Stimulated activated CD8-positive, alpha-beta memory T cell treated with anti-CD3 and anti-CD28 coated beads, Interleukin-2, amount 100 ng/mL, for 1 hour (primary cell): ENCODE measurements around the gene CDH4.

Source experiments
- DNase-seq, 2 donors: peaks; one replicate each; pipeline ENCODE4 v3.0.0-alpha.2; 2020; ENCODE audit warnings: low read depth in 2 of 2

The CDH4 gene

DNA sequence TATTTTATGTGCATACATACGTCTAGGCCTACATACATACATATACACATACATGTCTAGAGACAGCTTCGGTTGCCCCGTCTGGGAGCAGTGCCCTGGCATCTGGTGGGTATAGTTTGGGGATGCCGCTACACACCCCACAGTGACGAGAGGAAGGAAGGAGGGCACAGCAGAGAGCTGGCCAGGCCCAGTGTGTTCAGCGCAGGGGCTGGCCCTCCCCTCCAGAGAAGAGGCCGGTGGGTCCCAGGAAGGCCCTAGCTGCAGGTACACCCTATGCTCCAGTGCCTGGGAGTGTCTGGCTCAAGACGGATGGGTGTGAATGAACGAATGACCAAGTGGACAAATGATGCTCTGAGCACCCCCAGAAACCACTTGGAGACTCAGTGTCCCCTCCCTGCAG, 284.6 kb downstream of the CDH4 start:
- DNase-seq, result no peak

DNA sequence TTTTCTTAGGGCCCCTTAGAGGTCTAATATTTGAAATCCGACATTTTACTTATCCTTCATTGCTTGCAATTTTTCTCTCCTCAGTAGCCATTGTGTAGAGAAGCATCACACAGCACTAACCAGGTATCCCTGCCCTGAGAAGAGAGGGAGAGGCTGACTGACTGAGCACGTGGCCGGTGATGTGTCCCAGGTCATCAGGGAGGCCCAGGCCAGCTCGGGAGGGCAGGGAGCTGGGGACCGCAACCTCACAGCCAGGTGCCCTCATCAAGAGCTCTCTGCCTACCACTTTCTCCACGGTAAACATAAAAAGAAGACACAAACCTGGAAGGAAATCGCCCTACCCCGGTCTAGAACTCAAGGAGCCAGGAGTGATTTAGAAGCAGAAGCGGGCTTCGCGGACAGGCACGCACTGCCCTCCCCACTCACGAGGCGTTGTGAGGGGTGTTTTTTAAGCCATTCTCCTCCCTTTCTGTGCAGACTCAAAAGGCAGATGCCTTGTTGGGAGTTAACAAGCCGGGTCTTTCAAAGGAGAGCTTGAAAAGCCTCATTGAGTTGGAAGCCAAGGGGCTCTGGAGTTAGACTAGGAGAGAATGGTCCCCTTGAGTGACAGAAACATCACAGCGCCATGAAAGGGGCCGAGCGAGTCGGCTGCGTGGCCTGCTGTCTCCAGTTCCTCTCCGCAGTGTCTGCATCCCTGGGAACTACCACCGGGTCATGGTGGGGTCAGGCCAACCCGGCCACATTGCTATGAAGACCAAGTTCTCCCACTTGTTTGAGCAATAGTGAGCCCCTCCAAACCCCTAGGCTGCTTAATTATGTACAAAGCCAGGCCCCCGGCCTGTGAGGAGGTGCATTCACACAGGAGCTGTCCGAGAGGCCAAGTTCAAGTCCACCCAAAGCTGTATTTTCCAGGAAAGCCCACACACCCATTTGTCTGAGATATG, 285.4 kb downstream of the CDH4 start:
- no peak for DNase-seq

DNA sequence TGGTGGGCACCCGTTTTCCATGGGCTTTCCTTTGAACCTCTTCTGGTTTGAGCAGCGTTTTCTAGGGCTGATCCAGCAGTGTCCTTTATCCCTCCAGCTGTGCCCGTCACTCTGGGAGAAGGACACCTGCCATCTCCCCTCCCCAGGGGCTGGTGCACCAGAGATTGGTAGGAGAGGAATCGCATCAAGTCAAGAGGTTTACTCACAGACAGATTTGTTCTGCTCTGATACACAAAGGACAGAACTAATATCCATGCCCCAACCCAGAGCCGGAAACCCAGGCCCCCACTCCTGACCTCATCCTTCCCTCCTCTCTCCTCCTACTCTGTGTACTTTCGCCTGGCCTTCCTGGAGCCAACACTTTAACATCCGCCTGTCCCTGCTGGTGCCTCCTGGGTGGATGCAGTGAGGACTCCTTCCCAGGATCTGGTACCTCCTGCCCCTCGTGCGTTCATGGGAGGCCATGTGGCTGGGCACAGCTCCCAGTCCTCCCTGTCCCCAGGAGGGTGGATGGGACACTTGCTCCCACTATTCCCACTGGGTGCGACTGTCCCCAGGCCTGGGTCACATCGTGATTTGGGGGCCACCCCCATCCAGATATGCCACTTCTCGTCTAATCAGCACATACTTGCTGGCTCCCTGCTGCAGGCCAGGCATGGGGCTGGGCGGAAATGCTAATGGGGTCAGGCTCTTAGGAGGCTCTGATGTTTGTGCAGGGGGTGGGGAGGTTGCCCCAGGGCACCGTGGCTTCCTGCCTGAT, 286.3 kb downstream of the CDH4 start:
- no peak for DNase-seq

DNA sequence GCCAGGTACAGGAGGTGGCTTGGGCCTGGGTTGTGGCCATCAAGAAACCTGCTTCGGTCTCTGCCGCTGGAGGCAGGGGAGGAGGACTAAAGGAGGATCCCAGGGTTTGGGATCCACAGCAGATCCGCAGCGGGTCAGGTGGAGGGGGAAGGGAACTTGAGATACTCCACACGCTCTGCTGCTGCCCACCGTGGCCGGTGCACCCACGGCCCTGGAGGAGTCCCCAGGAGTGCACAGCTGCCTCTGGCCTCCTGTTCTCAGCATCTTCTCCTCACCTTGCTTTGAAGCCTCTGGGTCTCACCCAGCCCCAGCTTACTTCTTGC, 286.8 kb downstream of the CDH4 start:
- no peak for DNase-seq

DNA sequence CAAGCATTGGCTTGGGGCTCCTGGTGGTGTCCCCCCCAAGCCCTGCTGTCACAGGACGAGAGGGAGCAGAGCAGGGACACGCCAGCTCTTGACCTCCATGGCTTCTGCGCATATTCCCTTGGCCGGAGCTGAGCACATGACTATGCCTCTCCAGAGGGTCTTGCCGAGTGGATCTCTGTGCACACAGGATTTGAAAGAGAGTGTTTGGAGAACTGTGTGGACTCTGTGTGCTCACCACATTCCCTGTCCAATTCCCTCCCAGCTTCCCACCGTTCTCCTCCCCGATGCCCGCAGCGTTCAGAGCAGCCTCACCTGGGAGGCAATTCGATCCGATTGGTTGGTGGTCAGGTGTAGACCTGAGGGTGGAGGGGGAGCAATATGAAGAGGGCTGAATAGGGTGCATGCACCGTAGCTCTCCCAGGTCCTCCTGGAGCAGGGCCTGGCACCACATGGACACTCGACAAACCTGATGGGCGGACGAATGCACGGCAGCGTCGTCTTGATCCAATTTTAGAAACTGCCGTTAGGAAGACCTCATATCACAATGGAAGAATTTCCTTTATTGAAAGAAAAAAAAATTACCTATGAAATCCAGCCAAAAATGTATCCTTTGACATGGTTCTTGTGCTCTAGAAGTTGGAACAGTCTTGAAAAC, 287.8 kb downstream of the CDH4 start:
- no peak for DNase-seq

DNA sequence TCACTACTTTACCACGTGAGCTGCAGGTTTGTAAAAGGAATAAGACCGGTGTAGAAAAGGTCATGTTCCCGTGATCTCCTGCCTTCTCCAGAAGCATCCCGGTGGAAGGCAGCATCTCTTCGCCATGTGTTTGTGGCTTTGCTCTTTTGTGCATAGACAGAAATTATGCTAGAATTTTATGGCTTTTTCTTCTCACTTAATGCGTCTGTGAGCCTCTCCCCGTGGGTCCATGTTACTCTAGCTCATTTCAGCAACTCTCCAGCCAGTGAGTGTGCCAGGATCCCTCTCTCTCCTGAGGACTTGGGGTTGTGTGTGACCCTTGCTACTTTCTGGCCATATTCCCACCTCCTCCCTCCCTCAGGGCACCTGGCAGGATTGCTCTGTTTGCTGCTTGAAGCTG, 289.5 kb downstream of the CDH4 start:
- DNase-seq, result no peak

DNA sequence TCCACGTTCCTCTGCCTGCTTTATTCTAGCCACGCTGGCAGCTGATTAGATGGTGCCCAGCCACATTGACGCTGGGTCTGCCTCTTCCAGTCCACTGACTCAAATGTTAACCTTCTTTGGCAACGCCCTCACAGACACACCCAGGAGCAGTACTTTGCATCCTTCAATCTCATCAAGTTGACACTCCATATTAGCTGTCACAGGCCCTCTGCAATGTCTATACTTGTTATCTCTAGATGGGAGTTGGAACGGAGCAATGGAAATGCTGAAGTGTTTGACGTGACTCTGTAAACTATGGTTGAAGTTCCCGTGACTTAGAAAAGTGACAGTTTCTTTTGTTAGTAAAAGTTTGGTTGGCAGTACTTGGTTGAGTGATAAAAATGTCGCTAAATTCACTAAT, 291.0 kb downstream of the CDH4 start:
- DNase-seq, result no peak

DNA sequence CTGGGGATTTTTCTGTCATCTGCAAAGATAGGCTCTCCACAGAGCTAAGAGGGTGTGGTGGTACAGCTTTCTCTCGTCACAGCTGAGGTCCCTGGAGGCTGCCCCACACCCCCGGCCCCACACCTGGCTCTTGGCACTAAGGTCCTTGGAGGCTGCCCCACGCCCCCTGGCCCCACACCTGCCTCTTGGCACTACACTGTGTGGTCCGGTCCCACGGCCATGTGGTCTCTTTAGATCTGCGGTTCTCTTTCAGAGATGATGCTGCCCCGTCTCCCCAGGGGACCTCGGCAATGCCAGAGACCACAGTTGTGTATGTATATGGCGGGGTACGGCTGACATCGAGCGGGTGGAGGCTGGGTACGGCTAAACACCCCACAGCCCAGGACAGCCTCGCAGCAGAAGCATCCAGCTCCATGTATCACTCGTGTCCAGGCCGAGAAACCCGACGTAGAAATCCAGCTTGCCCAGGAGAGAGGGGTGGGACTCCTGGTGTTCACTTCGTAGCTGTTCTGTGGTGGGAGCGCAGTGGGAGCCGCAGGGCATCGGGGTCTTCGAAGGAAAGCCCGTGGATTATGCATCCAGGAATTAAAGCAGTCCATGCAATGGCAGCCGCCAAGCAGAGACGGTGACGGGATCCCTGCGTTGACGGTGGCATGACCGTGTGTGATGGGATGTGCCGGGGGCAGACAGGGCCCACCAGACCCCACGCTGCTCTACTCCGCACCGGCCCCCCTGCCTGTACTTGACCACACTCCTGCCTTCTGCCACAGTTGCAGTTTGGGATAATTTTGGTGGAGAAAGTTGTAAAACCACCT, 292.1 kb downstream of the CDH4 start:
- no peak for DNase-seq

DNA sequence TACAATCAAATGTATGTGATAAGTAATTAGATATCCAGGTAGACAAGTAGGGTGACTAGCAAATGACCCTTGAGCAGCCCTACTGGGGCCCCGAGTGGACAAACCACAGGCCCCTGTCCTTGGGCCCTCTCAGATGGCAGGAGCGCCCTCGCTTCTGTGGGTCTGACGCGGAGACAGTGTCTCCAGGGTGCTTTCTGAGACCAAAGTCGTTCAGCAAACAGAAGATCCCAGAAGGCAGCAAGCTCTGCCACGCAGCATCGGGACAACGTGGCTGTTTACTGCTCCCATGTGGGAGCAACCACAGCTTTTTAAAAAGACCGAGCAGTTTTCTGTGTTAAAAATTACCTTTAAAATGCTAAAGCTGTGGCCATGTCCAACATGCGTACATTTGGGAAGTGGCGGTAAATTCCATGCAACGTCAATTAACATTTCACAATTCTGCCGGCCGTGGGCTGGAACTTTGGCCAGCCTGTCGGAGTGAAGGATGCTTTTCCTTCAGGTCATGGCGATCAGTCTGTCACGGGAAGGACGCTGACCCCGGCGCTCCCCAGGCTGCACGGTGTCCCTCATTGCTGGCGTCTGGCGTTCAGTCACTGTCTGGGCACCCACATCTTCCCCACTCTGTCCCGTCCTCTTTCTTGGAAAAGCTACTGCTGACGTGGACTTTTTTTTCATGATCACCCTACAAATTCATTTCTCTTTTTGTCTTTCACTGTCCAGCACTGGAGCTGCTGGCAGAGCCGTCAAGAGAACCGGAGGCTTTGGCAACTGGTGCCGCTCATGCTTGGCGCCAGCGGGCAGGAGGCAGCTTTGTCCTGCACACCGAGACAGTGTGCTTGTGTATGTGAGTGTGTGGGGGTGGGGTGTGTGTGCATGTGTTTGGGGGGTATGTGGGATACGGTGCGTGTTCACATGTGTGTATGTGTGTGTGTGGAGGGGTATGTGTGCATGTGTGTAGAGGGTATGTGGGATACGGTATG, 293.1 kb downstream of the CDH4 start:
- no peak for DNase-seq

DNA sequence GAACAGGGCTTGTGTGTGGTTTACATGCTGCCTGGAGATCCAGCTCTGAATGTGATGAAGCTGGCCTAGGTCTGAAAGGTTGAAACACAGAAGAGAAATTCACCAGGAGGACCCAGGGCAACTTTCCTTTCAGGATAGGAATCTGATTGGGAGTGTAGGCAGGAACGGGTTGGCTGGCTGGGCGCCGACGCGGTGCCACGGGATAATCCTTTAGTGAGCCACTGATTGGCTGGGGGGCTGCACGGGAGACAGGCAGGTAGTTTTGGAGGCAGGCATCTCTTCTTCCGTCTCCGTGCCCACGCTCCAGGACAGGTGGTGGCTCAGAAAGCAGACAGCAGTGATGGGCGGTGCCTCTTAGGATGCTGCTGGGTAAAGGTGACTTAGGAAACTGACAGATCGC, 294.6 kb downstream of the CDH4 start:
- no peak for DNase-seq

DNA sequence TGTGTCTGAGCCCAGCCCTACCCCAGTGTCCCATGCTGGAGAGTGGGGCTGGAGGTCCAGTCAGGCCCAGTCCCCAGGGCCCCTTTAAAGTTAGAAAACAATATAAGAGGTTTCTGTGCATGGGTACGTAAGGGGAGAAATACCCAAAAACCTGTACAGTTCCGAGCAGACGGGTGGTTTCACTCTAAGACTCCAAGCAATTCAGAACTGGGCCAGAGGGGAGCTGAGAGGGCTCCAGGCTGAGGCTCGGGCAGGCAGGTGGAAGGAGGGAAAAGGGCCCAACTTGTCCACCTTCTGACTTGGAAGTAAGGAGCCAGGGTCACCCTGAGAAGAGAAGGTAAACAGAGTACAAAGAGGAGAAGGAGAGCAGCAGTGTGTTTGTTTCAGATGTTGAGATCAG, 296.0 kb downstream of the CDH4 start:
- no peak for DNase-seq

DNA sequence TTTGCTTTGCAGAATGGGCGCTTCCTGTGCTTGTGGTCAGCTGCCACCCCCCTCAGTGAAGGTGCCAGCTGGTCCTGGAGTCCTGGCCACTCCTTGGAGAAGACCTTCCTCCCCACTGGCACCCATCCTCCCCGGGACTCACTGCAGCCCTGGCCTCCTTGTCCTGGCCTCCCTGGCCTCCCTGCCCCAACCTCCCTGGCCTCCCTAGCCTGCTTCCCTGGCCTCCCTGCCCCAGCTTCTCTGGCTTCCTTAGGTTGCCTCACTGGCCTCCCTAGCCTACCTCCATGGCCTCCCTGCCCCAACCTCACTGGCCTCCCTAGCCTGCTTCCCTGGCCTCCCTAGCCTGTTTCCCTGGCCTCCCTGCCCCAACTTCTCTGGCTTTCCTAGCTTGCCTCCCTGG, 297.8 kb downstream of the CDH4 start:
- DNase-seq, result no peak

DNA sequence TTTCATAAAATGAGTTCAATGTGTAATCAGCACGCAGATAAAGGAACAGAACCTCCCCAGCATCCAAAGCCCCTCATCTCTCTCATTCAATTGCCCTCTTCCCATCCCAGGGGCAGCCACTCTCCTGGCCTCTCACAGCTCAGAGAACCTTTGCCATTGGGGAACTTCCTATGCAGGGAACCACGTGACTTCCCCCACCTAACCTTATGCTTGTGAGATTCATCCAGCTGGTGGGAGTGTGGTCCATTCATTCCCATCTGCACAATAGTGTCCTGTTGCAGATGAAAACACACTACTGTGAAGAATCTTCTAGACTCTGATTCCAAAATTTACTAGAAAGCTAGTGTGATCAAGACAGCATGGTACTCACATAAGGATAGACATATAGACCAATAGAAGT, 299.3 kb downstream of the CDH4 start:
- no peak for DNase-seq

DNA sequence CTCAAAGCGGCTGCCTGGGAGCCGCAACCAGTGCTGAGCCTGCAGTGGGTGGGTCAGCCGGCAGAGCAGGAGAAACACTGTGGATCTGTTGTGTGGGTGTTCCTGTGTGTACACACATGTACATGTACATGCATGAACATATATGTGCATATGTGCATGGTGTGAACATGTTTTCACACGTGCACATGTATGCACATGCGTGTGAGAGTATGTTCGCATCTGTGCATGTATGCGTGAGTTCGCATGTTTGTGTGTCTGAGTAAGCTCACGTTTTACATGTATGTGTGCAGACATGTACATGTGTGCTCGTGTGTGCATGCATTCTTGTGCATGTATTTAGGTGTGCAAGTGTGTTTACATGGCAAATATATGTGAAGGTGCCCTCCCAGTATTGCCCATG, 302.6 kb downstream of the CDH4 start:
- no peak for DNase-seq

DNA sequence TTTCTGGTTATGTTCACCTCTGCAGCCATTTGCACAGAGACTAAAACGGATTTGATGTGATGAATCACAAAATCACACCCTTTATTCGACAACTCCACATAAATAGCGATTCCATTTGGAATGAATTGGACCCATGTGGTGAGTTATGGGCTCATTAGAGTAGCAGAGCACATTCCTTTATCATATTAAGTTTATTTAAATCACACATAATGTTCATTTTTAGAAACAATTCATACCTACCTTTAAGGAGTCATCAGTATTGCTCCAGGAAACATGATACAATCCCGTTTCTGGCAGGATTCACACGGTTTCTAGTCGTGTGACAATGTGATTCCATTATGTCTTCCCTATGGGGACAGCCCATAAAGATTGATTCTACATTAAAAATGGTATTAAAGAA, 303.5 kb downstream of the CDH4 start:
- no peak for DNase-seq

DNA sequence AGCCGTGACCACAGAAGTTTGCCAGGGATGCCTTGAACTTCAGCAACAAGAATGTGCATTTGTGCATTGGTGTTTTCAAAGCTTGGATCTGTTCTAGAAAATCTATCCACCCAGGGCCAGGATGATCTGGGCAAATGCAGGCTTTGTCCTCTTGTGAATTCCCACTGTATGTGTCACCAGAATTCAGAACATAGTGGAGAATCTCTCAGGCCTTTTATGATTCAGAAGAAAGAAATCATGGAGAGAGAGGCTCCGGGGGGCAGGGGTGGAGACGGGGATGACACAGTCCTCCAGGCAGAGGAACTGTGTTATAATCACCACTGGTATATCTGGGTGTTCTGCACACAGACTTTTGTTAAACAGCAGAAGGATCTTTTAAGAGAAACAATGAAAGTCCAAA, 304.1 kb downstream of the CDH4 start:
- no peak for DNase-seq

DNA sequence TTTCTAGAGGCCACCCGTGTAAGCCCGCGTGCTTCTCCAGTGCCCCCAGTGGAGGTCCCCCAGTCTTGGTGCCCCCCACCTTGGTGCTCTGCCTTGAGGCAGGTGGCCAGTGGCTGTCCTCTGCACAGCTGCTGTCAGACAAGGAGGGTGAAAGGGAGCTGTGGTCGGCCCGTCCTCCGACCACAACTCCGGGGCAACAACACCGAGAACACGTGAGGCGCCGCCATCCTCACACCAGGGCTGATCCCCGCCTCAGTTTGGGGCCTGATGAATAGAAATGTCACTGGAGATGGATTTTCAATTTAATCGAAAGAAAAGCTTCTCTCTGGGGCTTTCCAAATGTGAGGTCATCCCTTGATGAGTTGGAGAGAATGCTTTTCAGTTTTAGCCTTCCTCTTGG, 304.6 kb downstream of the CDH4 start:
- no peak for DNase-seq

DNA sequence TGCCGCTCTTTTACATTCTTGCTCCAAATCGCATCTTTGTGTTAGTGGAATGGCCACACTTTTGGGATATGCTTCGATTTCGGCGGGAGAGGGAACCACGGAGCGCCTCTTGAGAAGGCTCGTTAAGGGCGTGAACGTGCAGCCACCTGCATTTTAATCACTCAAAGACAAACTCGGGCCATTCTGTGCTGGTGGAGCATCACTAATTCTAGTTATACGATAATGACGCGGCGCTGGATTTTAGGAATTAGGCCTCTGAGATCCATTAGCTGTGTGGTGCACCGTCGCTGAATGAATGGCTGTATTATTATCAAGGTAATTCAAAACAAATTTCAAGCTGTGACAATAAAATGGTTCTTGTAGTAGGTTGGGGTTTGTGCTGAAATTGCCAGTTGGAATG, 305.6 kb downstream of the CDH4 start:
- DNase-seq, result no peak

DNA sequence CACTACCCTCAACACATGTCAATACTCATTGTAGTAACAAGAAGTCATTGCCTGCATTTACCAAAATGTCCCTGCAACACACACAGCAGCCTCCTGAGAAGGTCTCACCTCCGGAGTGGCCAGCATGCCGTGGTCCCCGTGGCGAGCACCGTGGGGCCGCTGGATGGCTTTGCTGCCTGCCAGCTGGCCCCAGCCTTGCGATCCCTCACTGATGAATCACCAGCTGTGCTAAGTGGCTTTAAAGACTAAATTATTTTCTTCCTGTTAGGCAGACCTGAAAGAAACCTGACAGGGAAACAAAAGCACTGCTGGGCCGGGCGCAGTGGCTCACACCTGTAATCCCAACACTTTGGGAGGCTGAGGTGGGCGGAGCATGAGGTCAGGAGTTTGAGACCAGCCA, 306.7 kb downstream of the CDH4 start:
- no peak for DNase-seq

DNA sequence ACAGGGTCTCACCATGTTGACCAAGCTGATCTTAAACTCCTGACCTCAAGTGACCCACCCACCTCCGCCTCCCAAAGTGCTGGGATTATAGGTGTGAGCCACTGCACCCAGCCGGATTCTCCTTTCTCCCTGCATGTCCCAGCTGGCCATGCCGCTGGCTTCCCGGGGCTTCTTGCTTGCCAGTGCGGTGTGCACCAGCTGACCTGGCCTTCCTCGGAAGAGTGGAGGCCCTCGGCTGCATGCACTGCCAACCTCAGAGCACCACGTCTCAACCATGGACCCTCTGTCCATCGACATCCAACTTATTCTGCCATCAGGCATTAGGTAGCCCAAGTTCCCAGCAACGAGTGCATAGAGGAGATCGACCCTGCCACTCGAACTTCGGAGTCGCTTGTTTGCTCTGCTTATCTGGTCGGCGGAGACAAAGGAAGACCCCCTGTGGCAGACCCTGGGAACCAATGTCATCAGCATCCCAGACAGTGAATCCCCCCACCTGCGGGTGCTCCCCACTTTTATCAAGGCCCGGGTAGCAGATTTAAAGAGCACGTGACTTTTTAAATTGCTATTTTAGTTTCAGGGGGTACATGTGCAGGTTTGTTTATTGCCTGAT, 307.8 kb downstream of the CDH4 start:
- DNase-seq, result no peak
